ENCODE results near the gene PLEKHO1.

PLEKHO1 gene

GRCh38 chr1:150149271-150150132 lies at the start of gene PLEKHO1:
TSS of gene PLEKHO1 (plus strand) at chr1:150149916. CDS start at chr1:150150258, 342 bp downstream.
- DNase-seq (ENCODE audit: low spot score) = peak; percentile 96
- peak within 1 kb of the TSS; percentile 96 to 98 for H3K27ac ChIP-seq
- peak within 1 kb of the TSS; percentile 86 for H3K4me3 ChIP-seq
- TF ChIP-seq CTCF (IDR thresholded peaks at IDR 0.05) = no peak

- no peak overlapping the region for H3K27ac ChIP-seq
- no peak overlapping the region for H3K4me3 ChIP-seq
- no peak for DNase-seq (ENCODE audit: low spot score)
- TF ChIP-seq CTCF (IDR thresholded peaks at IDR 0.05) = no peak
Observed at GRCh38 chr1:150102986-150103385, 46.7 kb upstream of the PLEKHO1 start.

GRCh38 chr1:150106341-150106740 lies 43.4 kb upstream of the PLEKHO1 start:
- no peak for TF ChIP-seq CTCF (IDR thresholded peaks at IDR 0.05)
- no peak for DNase-seq (ENCODE audit: low spot score)
- Histone ChIP-seq H3K4me3 (no peak overlapping the region), H3K27ac (no peak overlapping the region)

GRCh38 chr1:150109586-150109985 lies 40.1 kb upstream of the PLEKHO1 start:
- no peak overlapping the region for H3K4me3 ChIP-seq
- no peak for TF ChIP-seq CTCF (IDR thresholded peaks at IDR 0.05)
- peak overlapping the region in 1 of 2 donors; percentile 17 for H3K27ac ChIP-seq
- DNase-seq (ENCODE audit: low spot score) = no peak

- Histone ChIP-seq H3K27ac (no peak overlapping the region), H3K4me3 (no peak overlapping the region)
- no peak for TF ChIP-seq CTCF (IDR thresholded peaks at IDR 0.05)
- DNase-seq (ENCODE audit: low spot score) = no peak
Observed at GRCh38 chr1:150110116-150110515, 39.6 kb upstream of the PLEKHO1 start.

GRCh38 chr1:150111670-150112069 lies 38.0 kb upstream of the PLEKHO1 start:
- no peak for DNase-seq (ENCODE audit: low spot score)
- Histone ChIP-seq H3K4me3 (no peak overlapping the region), H3K27ac (peak overlapping the region in 1 of 2 donors; percentile 22)
- TF ChIP-seq CTCF (IDR thresholded peaks at IDR 0.05) = no peak

GRCh38 chr1:150115121-150115520 lies 34.6 kb upstream of the PLEKHO1 start:
- Histone ChIP-seq H3K4me3 (no peak overlapping the region), H3K27ac (no peak overlapping the region)
- TF ChIP-seq CTCF (IDR thresholded peaks at IDR 0.05) = no peak
- DNase-seq (ENCODE audit: low spot score) = no peak
